HG03521 (cell line): ENCODE results near the gene SPRR4.

ENCODE experiments used
- ATAC-seq: cut with Tn5 transposase; IDR thresholded peaks from one replicate; pipeline ENCODE4 v1.9.1; 2021; ENCODE audit warnings: mild to moderate bottlenecking, moderate library complexity; ENCODE audit not compliant: unreplicated experiment

SPRR4 gene

GRCh38 chr1:152970495-152970894 is at the start of gene SPRR4:
SPRR4 (plus strand) TSS chr1:152970648; CDS start chr1:152971891, 1,243 bp downstream.
- no peak for ATAC-seq

GRCh38 chr1:152924191-152924590 is 46.3 kb upstream of the SPRR4 start:
- ATAC-seq, result no peak

GRCh38 chr1:152926091-152926490 is 44.4 kb upstream of the SPRR4 start:
- no peak for ATAC-seq

- ATAC-seq, result no peak
These were observed 41.8 kb upstream of the SPRR4 start for GRCh38 chr1:152928671-152929070.

GRCh38 chr1:152932170-152932811 is 38.2 kb upstream of the SPRR4 start:
- no peak for ATAC-seq

- no peak for ATAC-seq
These were observed 37.3 kb upstream of the SPRR4 start for GRCh38 chr1:152933196-152933595.

- ATAC-seq, result no peak
These were observed 29.8 kb upstream of the SPRR4 start for GRCh38 chr1:152940614-152941013.

GRCh38 chr1:152941037-152941711 is 29.3 kb upstream of the SPRR4 start:
- no peak for ATAC-seq

GRCh38 chr1:152942161-152942560 is 28.3 kb upstream of the SPRR4 start:
- ATAC-seq, result no peak

GRCh38 chr1:152946248-152946647 is 24.2 kb upstream of the SPRR4 start:
- ATAC-seq, result no peak

- no peak for ATAC-seq
These were observed 23.7 kb upstream of the SPRR4 start, which contains the start of gene SPRR5 for GRCh38 chr1:152946651-152947256. SPRR5 (plus strand) TSS chr1:152947206; CDS start chr1:152948555, 1,349 bp downstream.

GRCh38 chr1:152951711-152952110 is 18.7 kb upstream of the SPRR4 start:
- ATAC-seq, result no peak

- no peak for ATAC-seq
These were observed 16.7 kb upstream of the SPRR4 start for GRCh38 chr1:152953761-152954160.

GRCh38 chr1:152954436-152954835 is 16.0 kb upstream of the SPRR4 start:
- ATAC-seq, result no peak

GRCh38 chr1:152957561-152957960 is 12.9 kb upstream of the SPRR4 start:
- no peak for ATAC-seq

GRCh38 chr1:152959273-152959672 is 11.2 kb upstream of the SPRR4 start:
- no peak for ATAC-seq

- no peak for ATAC-seq
These were observed 10.5 kb upstream of the SPRR4 start for GRCh38 chr1:152959801-152960451.

- no peak for ATAC-seq
These were observed 9.9 kb upstream of the SPRR4 start for GRCh38 chr1:152960452-152961044.

- ATAC-seq, result no peak
These were observed 9.1 kb upstream of the SPRR4 start for GRCh38 chr1:152961226-152961891.

GRCh38 chr1:152962876-152963415 is 7.5 kb upstream of the SPRR4 start:
- ATAC-seq, result no peak
